Skeletal muscle tissue (tissue), 4 donors: ENCODE results near the gene PDE3B. TPM values are rescaled to one million over a fixed set of nuclear protein-coding genes. Genes with fewer than 3 reads are reported as not detected.
"Not testable (repeated sequence)": the region's sequence is repeated elsewhere in the genome, so short reads cannot be mapped to it uniquely, and the experiment has no call there.

Experiments used
- H3K27ac ChIP-seq: one replicate; pipeline ENCODE4 v1.7.0; 2013; ENCODE audit warnings: mild to moderate bottlenecking, low read depth, low read length, inconsistent platforms
- H3K27me3 ChIP-seq, 3 donors: one replicate each; pipeline ENCODE4 v1.7.0; 2013; ENCODE audit warnings: low read length in 3 of 3; ENCODE audit not compliant: control insufficient read depth in 3 of 3, insufficient read depth in 3 of 3
- H3K36me3 ChIP-seq, 3 donors: one replicate each; pipeline ENCODE4 v1.7.0; 2013; ENCODE audit warnings: low read length in 3 of 3; ENCODE audit not compliant: control insufficient read depth in 3 of 3, insufficient read depth in 3 of 3
- H3K4me1 ChIP-seq, 3 donors: one replicate each; pipeline ENCODE4 v1.7.0; 2013; ENCODE audit warnings: low read length in 3 of 3, mild to moderate bottlenecking in 3 of 3; ENCODE audit not compliant: control insufficient read depth in 3 of 3, insufficient read depth in 3 of 3
- H3K4me3 ChIP-seq, 3 donors: one replicate each; pipeline ENCODE4 v1.7.0; 2013; ENCODE audit warnings: low read length in 3 of 3
- H3K9ac ChIP-seq, 3 donors: one replicate each; pipeline ENCODE4 v1.7.0; 2013; ENCODE audit warnings: low read length in 3 of 3, mild to moderate bottlenecking in 3 of 3, moderate library complexity in 2 of 3, low read depth in 1 of 3
- H3K9me3 ChIP-seq, 3 donors: one replicate each; pipeline ENCODE4 v1.7.0; 2013; ENCODE audit warnings: low read length in 3 of 3; ENCODE audit not compliant: control insufficient read depth in 3 of 3
- total RNA-seq: library from RNA; depleted of rRNA; stranded (reverse); fragments of >200 nt; gene quantifications from one replicate; pipeline ENCODE4 v1.2.3, GENCODE V29; 2014
- donor health status: Osteomylitis.

Gene PDE3B
- total RNA-seq, 1 donor from 2014 or later: 5.2 TPM

DNA sequence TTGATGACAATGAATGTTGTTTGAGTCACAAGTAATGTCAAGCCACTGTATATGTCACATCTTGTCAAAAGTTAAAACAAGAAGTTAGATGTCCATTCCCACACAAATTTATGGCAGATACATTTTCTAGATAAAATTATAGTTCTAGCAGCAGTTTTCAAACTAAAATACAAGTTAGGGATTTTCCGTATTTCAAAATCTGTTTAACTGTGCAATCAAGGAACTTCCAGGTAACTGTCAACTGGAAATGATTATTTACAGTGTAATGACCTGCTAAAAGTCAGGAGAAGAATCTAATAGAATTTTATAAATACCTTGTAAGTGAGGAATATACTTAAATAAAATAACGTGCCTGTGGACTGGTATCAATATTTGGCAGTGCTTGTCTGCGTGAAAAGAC lies 111.5 kb downstream of the PDE3B start:
- Histone ChIP-seq H3K9ac (no peak overlapping the region), H3K9me3 (no peaks in the 10 kb centered on the region), H3K4me3 (no peak overlapping the region), H3K27ac (no peak overlapping the region), H3K36me3 (no peaks in the 10 kb centered on the region), H3K27me3 (no peaks in the 10 kb centered on the region), H3K4me1 (no peaks in the 10 kb centered on the region)

DNA sequence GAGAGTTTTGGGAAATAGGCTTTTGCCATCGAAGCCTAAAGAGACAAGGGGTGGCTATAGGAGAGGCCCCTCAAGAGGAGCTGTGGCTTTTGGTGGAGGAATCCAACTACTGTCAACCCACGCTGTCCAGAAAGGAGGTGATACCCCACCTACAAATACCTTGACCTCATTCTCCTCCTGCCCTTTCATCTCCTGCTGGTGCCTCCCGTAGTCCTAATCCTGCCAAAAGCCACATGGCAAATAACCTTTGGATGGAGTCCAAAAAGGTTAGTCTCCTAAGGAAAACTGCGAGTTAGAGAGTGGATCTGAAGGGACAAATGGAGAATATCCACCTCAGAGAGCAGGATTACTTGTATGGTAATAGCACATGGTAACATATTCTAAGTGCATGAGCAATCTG lies 112.7 kb downstream of the PDE3B start:
- Histone ChIP-seq H3K9ac (no peak overlapping the region), H3K4me3 (no peak overlapping the region)

DNA sequence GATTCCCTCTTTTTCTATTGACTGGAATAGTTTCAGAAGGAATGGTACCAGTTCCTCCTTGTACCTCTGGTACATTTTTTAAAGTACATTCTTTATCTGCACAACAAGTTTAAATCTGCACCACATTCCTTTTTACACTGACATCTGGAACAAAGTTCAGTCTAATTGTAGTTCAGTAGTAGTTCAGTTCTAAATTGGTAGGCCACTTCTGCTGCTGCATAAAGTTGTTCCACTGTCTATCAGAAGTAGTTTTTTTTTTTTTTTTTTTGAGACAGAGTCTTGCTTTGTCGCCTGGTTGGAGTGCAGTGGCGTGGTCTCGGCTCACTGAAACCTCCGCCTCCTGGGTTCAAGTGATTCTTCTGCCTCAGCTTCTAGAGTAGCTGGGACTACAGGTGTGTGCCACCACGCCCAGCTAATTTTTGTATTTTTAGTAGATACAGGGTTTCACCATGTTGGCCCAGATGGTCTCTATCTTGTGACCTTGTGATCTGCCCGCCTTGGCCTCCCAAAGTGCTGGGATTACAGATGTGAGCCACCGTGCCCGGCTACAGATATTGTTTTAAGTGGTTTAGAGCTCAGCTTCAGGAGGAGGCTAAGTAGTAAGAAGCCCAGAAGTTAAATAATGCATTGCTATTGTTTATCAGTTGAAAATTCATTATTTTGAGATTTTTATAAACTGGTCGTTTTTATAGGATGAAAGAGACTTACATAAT lies 115.9 kb downstream of the PDE3B start:
- not testable (repeated sequence) for H3K27me3 ChIP-seq, H3K4me1 ChIP-seq, H3K9me3 ChIP-seq, H3K4me3 ChIP-seq, H3K36me3 ChIP-seq, H3K27ac ChIP-seq, H3K9ac ChIP-seq

More for the DNA sequence above, 112.7 kb downstream of the PDE3B start:
- no peaks in the 10 kb centered on the region for H3K27me3 ChIP-seq
- no peaks in the 10 kb centered on the region for H3K4me1 ChIP-seq
- no peaks in the 10 kb centered on the region for H3K36me3 ChIP-seq
- H3K9me3 ChIP-seq: no peaks in the 10 kb centered on the region
- no peak overlapping the region for H3K27ac ChIP-seq

DNA sequence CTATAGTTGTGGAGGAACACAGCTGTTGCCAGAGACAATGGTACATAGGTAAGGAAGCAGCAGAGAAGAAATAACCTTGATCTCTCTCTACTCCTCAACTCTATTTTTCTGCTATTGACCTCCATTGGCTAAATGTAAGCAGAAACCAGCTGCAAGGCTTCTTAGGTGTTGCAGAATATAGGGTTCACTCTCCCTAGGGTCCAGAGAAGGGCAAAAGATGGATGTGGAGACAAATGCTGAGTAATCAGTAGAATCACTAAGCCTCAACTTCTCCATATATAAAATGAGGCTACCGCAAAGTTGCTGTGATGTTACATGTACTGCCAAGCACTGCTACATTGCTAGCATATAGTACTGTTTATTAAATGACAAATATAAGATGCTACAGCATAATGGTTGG lies 120.6 kb downstream of the PDE3B start:
- Histone ChIP-seq H3K4me3 (no peak overlapping the region), H3K9me3 (no peaks in the 10 kb centered on the region), H3K9ac (no peak overlapping the region), H3K4me1 (no peaks in the 10 kb centered on the region), H3K27me3 (no peaks in the 10 kb centered on the region), H3K27ac (no peak overlapping the region), H3K36me3 (no peaks in the 10 kb centered on the region)

DNA sequence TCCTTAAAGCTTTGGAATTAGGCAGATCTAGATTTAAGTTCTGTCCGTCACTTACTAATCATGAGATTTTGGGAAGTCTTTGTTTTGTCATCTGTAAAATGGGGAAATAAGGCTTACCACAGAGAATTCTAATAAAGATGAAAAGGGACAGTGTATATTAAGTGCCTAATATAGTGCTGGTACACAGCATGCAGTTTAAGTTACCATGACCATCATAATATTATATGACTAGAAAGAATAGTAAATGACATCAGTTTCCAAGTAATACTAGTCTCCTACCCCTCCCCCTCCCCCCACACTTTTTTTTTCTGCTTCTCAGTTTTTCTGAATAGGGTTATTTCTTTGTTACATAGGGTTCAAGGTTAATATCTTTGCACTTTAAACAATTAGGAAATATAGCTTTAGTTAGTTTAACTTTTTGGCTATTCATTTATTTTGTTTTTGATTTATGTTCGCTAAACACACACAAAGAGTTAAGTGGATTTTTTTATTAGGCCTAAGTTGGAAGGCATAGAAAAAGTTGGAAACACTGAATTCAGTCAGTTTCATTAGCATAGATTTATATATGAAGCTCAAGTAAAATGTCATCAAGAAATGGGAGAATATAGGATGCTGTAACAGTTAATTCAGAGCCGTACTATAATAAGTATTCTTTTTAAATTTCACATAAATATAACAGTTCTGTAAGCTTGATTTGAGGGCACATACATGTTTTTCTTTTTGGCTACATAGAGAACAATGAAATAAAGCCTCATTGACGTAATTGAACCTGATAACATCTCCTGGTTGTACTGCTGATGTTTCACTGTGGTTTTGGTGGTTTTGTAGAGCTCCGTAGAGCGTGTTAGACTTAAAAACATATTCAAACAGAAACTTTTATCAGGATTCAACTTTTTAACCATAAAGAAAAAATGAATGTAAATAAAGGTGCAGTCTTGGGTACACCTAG lies 121.2 kb downstream of the PDE3B start:
- H3K4me3 ChIP-seq: no peak overlapping the region
- no peaks in the 10 kb centered on the region for H3K36me3 ChIP-seq
- H3K9me3 ChIP-seq: no peaks in the 10 kb centered on the region
- H3K27ac ChIP-seq: no peak overlapping the region
- no peaks in the 10 kb centered on the region for H3K27me3 ChIP-seq
- no peaks in the 10 kb centered on the region for H3K4me1 ChIP-seq
- H3K9ac ChIP-seq: no peak overlapping the region

DNA sequence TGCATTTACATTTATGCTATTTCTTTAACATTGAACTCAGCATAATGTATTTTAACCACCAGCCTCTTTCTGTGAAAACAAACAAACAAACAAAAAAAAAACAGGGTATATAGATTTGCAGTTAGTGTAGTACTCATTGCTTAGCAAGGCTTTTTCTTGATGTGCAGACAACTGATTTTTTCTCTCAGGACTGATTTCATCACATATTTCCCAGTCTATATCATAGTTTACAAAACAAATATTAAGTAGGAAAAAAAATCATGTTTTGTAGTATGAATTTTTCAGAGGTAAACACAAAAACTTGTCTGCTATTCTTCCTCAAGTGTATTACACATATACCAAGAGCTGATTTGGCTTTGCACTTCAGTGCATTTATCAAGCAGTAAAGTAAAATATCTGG lies 123.0 kb downstream of the PDE3B start:
- no peak overlapping the region for H3K27ac ChIP-seq
- no peaks in the 10 kb centered on the region for H3K36me3 ChIP-seq
- H3K9me3 ChIP-seq: no peaks in the 10 kb centered on the region

DNA sequence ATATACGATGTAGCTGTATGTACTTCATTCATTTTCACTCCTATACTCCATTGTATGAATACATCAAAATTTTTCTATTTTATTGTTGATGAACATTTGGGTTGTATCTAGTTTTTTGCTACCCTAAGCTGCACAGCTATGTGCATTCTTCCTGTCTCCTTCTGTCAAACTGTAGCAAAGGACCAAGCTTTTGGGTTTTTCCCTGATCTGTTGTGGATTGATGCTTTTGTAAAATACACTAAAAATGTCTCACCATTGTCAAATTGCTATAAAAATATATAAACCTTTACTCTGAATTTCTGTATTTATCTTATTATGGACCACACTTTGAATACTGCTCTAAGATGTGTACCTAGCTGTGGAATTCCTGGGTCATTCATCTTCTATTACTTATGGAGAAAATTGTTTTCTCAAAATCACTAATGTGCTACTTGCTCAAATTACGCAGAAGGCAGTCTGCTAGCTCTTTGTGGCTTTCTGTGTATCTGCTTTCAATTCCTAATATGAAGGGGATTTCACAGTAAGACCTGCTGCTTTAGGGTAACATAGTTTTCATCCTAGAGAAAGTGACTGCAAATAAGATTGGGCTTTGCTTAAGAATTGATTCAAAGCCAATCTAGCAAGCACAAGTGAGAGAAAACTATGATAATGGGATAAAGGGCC lies 125.1 kb downstream of the PDE3B start:
- Histone ChIP-seq H3K9ac (no peak overlapping the region), H3K36me3 (no peaks in the 10 kb centered on the region), H3K27ac (no peak overlapping the region), H3K4me3 (no peak overlapping the region), H3K4me1 (no peaks in the 10 kb centered on the region), H3K27me3 (no peaks in the 10 kb centered on the region), H3K9me3 (no peaks in the 10 kb centered on the region)

More for the DNA sequence above, 123.0 kb downstream of the PDE3B start:
- Histone ChIP-seq H3K4me1 (no peaks in the 10 kb centered on the region), H3K9ac (no peak overlapping the region), H3K4me3 (no peak overlapping the region), H3K27me3 (no peaks in the 10 kb centered on the region)

DNA sequence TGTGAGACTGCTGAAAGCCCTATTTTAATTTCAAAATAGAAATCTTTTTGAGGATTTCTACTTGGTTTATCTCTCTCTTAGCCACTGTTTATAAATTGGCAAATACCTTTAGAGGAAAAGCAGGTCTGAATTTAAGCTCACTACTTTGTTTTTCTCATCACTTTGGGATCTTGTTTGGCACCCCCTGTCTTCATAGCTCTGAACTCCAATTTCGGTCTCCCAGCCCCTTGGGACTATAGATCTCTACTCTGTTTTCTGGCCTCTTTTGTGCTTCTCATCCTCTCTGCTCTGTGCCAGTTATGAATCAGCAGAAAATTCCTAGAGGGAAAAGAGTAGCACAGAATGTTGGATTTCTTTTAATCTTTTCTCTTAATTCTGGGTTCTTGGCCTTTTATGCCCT lies 130.2 kb downstream of the PDE3B start:
- H3K9me3 ChIP-seq: no peaks in the 10 kb centered on the region
- H3K27ac ChIP-seq: no peak overlapping the region
- H3K4me3 ChIP-seq: no peak overlapping the region
- H3K36me3 ChIP-seq: no peaks in the 10 kb centered on the region
- no peak overlapping the region for H3K9ac ChIP-seq
- no peaks in the 10 kb centered on the region for H3K27me3 ChIP-seq
- H3K4me1 ChIP-seq: no peaks in the 10 kb centered on the region

DNA sequence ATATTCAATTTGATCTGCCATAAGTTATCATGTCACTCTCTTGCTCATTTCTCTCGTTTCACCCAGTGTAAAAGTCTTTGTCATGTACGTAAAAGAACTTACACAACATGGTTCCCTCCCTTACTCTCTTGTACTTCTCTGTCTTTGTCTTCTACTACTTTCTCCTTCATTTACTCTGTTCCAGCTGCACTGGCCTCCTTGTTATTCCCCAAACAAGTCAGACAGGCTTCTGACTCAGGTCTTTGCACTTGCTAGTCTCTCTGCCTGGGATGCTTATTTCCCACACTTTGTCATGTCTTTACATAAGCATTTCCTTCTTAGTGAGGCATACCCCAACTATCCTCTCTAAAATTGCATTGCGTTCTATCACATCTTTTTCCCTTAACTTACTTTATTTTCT lies 131.1 kb downstream of the PDE3B start:
- Histone ChIP-seq H3K9ac (no peak overlapping the region), H3K4me1 (no peaks in the 10 kb centered on the region), H3K27me3 (no peaks in the 10 kb centered on the region), H3K36me3 (no peaks in the 10 kb centered on the region), H3K9me3 (no peaks in the 10 kb centered on the region), H3K4me3 (no peak overlapping the region), H3K27ac (no peak overlapping the region)

DNA sequence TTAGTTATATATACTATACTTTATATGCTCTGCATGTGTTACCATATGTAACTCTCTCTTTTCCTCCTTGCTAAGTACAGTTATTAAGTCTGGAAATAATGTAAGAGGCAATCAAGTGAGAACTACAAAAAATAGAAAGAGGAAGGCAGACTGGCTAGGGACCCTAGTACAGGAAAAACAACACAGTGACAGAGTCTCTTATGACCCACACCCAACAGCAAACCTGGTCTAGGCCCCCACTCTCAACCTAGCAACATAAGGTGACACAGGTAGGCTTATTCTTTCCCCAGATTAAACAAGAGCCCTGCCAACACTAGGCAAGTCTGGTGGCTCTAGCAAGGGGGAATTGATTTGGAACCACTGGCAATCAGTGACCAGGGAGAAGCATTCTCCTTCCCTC lies 132.3 kb downstream of the PDE3B start:
- H3K9ac ChIP-seq: no peak overlapping the region
- no peaks in the 10 kb centered on the region for H3K27me3 ChIP-seq
- H3K4me3 ChIP-seq: no peak overlapping the region
- H3K4me1 ChIP-seq: no peaks in the 10 kb centered on the region
- no peaks in the 10 kb centered on the region for H3K36me3 ChIP-seq
- no peak overlapping the region for H3K27ac ChIP-seq
- no peaks in the 10 kb centered on the region for H3K9me3 ChIP-seq
